Measurements from ENCODE around the gene S100A6.

DNA sequence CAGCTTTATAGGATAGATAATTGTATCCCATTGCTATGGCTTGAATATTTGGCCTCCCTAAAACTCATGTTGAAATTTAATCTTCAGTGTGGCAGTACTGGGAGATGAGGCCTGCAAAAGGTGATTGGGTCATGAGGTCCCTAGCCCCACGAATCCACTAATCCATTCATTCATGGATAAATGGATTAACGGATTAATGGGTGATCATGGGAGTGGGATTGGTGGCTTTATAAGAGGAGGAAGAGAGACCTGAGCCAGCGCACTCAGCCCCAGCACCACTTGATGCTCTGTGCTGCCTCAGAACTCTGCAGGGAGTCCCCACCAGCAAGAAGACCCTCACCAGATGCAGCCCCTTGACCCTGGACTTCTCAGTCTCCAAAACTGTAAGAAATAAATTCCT is 32.0 kb downstream of the S100A6 start:
- TF ChIP-seq EP300 (conservative IDR thresholded peaks at IDR 0.05; ENCODE audit: poor library complexity, severe bottlenecking) (no peak), TAF1 (IDR thresholded peaks at IDR 0.05; ENCODE audit: low read depth) (no peak), REST (IDR thresholded peaks at IDR 0.05; ENCODE audit: borderline replicate concordance) (no peak), CTCF (IDR thresholded peaks at IDR 0.05; ENCODE audit: poor library complexity, severe bottlenecking) (no peak), EZH2 (IDR thresholded peaks at IDR 0.05; ENCODE audit: borderline replicate concordance, insufficient read depth, low read length, poor library complexity, severe bottlenecking) (no peak), POLR2AphosphoS5 (IDR thresholded peaks at IDR 0.05) (no peak), RAD21 (conservative IDR thresholded peaks at IDR 0.05) (no peak)

Data from neural cell (in vitro differentiated cells).